HG02588 (cell line): ENCODE measurements around the gene HDAC9.

Experiments used
- ATAC-seq: cut with Tn5 transposase; IDR thresholded peaks from one replicate; pipeline ENCODE4 v1.9.1; 2021; ENCODE audit warnings: mild to moderate bottlenecking, moderate library complexity; ENCODE audit not compliant: unreplicated experiment

The HDAC9 gene

DNA sequence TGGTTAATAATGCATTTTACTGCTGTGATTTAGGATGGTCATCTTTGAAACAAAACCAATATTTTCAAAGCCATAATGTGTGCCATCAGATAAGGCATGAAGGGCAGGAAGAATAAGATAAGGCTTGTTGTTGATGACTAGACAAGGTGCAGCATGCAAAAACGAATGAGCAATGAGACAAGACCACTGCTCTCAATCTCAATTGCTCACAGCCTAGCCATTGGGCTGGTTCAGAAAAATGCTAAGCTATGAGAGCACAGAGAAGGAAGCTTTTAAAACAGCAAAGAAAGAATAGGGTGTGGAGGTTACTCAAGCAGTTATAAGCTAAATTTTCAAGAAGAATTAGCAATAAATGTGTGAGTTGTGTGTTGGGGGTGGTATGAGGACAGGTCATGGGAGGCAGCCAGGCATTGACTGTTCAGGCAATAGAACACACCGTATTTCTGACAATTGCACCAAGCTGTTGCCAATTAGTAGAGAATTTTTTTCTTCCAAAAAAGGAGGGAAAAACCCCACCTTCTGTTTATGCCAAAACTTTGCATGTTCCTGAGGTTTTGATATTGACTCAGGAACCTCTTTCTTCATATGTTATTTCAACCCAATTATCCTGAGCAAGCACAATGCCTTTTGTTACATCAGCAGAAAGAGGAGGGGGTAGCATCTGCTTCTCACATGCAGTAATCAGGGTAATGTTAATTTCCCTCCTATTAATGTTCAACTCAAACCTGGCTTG is 276.5 kb downstream of the HDAC9 start:
- ATAC-seq = no peak

DNA sequence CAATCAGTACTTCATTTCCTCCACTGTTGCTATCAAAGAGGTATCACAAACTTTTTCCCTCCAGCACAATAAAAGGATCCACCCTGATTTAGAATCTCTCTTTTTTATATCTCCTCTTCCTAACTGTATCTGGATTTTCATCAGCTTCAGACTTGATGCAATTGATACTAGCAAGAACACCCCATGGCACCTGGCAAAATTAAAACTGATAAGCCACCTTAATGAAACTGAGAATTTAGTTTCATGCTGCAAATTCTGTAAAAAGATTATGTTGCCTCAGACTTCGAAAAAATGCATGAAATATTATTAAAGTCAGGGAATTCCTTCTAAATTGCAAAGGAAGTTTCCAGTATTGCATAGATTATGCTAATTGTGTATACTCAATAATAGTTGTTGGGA is 277.0 kb downstream of the HDAC9 start:
- ATAC-seq = no peak

DNA sequence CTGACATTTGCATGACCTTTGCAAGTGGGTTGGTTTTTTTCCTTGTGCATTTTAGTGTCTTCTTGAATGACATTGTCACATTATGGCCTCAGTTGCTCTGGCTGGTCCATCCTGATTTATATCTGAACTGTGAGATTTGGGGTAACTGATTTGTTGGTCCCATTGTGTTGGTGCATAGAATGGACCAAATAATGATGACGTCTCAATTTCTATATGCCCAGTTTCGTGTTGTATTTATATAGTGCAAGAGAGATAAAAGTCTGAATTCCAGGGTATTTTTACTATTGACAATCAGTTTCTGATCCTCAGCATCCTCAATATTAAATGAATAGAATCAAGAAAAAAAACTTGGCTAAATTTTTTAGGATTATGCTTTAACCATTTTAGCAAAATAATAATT is 281.8 kb downstream of the HDAC9 start:
- no peak for ATAC-seq

DNA sequence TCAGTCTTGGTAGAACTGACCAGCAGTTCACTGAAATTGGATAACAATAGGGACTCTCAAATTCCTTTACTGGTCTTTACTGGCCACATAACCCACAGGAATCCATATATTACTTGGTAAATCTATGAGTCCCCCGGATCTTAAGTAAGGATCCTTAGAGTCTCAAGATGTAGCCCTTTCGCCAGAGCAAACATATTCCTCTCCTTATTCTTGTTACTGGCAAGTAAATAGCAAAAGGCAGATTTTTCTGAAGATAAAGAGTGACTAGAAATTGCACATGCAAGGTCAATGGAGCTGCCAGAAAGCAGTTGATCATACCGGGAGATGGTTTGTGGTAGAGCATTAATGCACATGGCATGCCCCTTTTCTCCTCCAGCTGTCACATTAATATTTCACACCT is 283.0 kb downstream of the HDAC9 start:
- ATAC-seq = no peak

DNA sequence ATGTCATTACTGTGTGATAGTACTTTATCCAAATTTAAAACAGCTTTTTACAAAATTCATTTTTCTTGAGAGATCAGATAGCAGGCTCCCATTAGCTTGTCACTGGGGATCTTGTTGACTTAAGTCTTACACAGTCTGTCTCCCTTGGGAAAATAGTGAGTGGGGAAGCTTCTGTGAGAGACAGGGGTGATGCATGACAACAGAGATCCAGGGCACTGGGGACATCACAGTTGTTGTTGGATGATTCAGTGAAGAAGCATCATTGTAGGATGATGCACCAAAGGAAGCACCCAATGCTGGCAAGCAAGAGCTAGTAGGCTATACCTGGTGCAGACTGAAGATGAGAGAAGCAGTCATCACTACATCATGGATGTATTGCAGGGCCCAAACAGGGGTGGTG is 284.7 kb downstream of the HDAC9 start:
- ATAC-seq = no peak

DNA sequence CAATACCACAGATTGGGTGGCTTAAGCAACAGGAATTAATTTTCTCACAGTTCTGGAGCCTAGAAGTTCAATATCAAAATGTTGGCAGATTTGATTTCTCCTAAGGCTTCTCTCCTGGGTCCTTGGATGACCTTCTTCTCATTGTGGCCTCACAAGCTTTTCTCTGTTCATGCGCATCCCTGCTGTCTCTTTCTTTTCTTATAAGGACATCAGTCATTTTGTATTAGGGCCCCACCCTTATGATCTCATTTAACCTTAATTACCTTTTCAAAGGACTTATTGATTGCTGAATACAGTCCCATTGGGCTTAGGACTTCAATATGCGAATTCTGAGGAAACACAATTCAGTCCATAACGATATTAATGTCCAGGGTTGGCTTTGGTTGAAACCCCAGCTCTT is 285.4 kb downstream of the HDAC9 start:
- ATAC-seq = no peak

DNA sequence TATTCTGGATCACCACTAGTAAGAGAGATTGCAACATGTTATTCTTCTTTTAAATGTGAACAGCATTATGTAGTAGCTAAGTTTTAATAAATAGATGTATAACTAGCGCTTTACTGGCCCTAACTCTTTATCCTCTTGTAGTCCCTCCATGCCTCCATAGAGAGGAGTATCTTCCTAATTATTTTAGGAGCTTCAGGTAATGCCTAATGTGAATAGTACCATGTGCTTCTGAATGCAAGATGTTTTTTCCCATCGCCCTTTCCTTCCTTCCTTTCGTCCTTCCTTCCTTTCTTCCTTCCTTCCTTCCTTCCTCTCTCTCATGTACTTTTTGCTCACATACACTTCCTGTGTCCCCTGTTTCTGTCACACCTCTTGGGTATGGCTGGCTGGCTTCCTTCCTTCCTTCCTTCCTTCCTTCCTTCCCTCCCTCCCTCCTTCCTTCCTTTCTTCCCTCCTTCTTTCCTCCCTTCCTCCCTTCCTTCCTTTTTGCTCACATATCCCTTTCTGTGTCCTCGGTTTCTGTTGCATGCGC is 290.7 kb downstream of the HDAC9 start:
- no peak for ATAC-seq

DNA sequence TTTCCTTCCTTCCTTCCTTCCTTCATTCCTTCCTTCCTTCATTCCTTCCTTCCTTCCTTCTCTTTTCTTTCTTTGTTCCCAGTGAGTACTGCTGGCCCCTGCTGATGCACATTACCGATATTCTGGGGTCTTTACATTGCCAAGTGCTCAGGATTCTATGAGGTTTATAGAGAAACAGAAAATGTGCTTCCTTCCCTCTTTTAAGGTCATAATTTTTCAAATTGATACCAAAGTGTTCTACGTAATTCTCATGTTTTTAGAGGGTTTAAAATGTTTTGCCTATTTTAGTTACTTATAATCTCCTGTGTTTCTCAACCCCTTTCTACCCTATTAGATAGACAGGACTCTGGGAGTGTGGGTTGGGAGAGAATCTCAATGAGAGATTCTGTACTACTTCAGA is 291.2 kb downstream of the HDAC9 start:
- no peak for ATAC-seq

DNA sequence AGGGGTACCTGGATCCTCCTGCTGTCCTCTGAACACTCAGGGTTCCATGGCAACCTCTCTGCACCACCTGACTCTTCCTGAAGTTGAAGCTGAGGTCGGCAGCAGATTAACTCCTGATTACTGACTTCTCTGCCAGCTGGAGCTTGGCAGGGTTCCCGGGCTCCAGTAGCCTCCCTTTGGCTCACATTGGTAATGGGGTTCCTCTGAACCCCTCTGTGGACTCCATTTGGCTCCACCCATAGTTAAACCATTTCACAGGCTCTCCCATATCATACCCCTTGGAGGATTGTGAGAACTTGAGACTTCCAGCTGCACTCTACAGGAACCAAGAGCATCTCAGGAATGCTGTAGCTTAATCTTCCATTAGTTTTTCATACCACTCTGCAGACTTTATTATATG is 292.5 kb downstream of the HDAC9 start:
- no peak for ATAC-seq

DNA sequence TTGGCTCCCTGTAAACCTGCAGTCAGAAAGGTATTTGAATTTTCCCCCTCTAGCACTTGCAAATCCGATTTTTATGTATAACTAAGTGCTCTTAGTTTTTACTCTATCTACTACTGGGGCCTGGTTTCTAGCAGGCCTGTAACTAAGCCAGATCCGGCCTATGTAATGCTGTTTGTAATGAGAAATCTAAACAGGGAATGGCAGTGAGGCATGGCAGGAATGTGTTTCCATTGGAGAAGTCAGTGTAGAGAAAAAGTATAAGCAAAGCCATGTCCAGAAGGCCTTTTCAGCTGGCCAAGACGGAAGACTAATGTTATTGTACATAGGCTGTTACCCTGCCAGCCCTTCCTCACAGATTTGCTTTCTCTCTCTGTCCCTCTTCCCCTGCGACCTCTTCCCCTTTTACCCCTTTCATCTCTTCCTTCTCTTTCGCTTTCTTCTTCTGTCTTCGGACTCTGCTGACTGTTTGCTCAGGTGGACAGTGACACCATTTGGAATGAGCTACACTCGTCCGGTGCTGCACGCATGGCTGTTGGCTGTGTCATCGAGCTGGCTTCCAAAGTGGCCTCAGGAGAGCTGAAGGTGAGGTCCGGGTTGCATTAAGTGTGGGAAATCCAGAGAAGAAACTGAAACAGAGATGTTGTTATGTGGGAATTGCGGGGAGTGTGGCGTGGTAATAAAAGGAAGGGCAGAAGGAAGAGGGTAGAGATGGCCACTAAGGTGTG is 297.5 kb downstream of the HDAC9 start:
- ATAC-seq = no peak

DNA sequence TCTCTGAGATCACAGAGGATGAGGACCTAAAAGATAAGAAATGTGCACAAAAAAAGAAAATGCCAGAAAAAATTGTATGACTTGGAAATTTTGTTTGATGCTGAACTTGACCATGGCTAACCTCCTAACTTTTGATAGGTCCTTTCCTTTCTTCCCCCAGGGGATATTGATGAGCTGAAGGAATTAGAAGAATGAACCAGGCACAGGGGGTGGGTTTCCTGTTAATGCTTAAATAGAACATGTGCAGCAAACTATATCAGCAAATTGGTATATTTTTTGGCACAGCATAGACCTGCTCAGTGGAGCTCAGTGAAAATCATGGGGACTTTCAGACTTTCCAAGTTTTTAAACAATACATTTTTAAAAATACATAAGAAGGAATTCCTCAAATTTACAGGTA is 300.7 kb downstream of the HDAC9 start:
- no peak for ATAC-seq

DNA sequence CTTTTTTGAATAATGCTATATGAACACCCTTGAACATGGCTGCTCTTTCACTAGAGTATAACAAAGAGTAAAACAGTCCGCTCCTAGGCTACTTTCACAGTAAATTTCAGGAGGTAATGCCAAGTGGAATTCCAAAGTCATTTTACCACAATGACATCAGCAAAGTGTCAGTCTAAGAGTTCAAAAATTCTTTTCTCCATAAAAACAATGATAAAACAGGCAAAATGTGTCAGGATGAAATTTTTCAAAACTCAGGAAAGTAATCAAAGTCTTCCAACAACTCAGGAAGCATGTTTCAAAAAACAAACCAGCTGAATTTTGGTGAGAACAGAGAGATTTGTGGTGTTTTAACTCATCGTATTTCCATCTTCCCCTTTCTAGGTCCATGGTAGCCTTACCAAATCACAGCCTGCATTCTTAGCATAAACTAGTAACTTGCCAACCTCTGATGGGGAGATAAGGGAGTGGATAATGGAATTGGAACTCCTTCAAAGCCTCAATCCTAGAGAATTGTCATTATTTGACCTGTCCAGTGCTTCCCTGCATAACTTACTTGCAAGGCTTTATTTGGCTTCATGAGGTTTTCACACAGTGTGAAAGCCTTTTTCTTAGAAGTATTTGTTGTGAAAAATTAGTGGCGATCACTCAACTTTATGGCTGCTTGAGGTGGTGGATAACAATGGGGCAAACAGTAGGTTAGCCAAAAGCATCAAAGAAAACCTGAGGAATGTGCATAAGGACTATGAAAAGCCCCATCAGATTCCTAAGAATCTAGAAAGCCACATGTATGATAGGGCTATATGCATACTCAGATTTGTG is 302.7 kb downstream of the HDAC9 start:
- no peak for ATAC-seq

DNA sequence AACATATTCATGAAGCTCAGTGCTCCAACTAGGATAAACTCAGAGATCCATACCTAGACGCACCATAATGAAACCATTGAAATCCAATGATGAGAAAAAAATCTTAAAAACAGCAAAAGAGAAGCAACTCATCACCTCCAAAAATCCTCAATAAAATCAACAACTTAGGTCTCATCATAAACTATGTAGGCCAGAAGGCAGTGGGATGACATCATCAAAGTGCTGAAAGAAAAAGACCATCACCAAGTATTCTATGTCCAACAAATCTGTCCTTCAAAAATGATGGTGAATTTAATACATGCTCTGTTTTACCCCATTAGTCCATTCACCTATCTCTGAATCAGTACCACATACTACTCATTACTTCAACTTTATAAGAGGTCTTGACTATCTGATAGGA is 304.4 kb downstream of the HDAC9 start:
- ATAC-seq = no peak

DNA sequence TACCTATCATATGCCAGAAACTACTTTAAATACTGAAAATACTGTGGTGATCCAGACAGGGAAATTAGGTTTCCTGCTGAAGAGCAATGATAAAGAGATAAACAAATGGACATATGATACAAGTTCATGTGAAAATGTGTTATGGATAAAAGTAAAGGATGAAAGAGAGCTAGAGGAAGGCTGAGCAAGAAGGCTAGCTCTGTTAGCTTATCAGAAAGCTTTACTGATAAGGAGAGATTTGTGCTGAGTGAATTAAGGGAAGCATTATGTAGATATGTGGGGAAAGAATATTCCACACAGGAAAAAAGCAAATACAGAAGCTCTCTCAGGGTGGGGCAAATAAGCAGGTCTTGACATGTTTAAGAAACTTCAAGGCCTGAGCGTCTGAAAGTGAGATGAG is 308.4 kb downstream of the HDAC9 start:
- ATAC-seq = no peak

DNA sequence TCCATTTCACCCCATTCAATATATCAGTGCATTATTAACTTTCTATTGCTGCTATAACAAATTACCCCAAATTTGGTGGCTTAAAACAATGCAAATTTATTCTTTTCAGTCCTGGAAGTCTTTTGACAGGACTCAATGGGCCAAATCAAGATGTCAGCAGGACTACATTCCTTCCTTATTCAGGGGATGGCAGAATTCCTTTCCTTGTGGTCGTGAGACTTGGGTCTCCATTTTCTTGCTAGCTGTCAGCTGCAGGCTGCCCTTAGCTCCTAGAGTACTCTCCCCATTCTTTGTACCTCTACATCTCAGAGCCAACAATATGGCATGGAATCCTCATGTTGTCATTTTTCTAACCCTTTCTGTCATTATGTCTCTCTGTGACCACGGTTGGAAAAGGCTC is 310.6 kb downstream of the HDAC9 start:
- ATAC-seq = no peak

DNA sequence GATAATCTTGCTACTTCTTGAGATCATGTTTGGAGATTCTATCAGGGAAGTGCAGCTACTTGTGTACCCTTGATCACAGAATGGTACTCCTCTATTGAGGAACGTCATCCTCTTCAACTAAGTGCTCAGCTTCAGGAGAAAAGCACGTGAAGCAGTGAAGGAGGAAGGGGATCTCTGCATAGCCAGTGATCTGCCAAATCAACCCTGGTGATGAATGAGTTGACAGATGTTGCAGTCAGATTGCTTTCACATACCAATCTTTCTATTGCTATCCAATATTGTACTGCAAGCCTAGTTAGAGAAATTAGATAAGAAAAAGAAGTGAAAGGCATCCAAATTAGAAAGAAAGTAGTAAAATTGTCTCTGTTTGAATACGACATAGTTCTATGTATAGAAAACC is 312.5 kb downstream of the HDAC9 start:
- no peak for ATAC-seq

DNA sequence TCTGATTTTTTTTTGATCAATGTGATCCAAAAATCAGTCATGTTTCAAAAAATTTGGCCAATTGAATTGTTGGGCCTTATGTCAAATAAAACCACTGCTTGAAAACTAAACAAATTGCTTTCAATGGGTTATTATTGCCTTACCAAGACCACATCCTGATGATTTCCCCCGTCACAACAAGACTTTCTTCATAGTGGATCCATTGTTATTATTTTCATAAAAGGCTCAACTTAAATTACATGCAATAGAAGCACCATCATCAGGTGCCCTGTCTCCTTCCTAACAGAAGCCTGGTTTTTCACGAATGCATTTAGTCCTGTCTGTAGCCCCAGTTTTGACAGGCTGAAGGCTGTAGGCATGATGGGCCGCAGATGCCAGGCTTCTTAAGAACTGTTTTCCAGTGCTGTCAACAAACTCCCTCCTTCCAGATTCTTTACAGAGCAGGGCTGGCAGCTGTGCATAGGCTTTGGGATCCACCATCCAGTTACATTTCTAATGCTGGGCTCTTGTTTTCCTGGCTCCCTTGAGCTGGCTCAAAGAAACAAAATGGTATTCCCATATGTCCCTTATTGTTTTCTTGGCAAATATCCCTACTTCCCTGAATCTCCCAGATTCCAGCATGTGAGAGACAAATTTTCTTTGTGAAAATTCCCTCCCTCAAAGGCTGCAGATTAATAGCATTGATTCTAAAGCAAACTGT is 319.9 kb downstream of the HDAC9 start:
- ATAC-seq = no peak

DNA sequence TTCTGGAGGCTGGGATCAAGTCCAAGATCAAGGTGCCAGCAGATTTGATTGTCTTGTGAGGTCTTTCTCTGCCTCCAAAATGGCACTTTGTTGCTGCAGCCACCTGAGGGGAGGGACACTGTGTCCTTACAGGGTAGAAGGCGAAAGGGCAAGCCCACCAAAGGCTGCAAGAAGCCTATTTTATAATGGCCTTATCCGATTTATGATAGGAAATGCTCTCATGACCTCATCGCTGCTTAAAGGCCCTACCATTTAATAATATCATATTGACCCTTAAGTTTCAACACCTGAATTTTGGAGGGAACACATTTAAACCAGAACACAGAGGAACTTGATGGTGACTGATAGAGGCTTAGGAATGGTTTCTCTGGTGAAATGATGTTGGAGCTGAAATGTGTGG is 325.4 kb downstream of the HDAC9 start:
- no peak for ATAC-seq

DNA sequence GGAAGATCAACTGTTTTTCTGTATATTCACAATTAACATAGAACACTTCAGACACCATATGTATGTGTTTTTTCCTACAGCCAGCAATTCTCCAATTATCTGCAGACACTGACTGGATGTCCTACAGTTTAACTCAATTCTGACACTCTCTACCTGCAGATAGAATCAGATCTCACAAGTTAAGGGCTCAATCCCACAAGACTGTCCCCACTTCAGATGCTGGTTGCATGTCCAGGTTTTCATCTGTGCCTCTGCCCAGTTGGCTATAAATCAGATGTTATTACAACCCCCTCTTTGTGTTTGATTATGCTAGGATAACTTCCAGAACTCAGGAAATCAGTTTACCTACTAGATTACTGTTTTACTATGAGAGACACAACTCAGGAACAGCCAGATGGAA is 326.0 kb downstream of the HDAC9 start:
- no peak for ATAC-seq

DNA sequence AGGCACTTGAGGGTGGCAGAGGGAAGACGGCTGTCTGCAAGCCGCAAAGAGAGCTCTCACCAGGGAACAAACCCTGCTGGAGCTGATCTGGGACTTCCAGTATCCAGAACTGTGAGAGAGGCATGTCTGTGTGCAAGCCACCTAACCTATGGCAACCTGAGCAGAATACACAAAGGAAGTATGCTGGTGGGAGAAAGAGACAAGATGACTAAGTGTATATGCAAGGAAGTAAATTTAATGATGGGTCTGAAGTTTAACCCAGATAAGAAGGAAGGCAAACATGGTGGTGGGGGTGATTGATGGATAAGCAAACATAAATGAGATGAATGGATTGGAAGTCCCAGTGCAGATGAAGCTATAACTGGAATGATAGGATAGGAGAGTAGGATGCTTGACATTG is 328.6 kb downstream of the HDAC9 start:
- no peak for ATAC-seq
